Smooth muscle cell of the brain vasculature (primary cell): ENCODE data around the gene RASL11A.
"Not testable (repeated sequence)": the region's sequence is repeated elsewhere in the genome, so short reads cannot be mapped to it uniquely, and the experiment has no call there.

Experiments used
- DNase-seq: peaks from one replicate; pipeline ENCODE4 v3.0.0-alpha.2; 2012; ENCODE audit warnings: low read depth, low spot score

Gene RASL11A

DNA sequence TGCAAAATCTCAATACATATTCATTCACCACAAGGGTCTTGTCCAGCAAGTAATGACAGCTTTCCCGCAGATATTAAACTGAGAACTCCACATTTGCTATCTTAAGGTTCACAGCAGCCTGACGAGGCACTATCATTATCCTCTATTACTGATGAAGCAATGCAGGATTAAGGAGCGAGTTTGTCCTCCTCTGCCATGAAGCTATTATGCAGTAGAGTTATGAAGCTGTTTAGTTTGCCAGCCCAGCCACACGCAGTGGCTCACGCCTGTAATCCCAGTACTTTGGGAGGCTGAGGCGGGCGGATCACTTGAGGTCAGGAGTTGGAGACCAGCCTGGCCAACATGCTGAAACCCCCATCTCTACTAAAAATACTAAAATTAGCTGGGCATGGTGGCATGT, 29.8 kb downstream of the RASL11A start:
- DNase-seq = not testable (repeated sequence)

DNA sequence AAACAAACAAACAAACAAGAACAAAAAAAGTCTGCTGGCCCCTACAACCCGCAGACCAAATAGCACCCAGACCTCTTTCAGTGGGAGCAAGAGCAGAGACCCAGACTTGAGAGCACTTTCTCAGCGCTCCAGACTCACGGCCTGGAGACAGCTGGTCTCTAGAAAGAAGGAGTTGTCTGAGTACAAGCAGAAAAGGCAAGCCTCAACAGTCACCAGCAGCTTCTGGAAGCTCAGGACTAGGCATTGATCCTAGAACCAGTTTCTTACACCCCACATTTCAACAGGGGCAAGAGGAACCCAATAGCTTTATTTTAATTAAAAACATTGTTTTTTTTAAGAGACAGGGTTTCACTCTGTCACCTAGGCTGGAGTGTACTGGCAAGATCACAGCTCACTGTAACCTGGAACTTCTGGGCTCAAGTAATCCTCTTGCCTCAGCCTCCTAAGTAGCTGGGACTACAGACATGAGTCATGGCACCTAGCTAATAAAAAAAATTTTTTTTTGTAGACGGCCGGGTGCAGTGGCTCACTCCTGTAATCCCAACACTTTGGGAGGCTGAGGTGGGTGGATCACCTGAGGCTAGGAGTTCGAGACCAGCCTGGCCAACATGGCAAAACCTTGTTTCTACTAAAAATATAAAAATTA, 30.4 kb downstream of the RASL11A start:
- DNase-seq = no peak

DNA sequence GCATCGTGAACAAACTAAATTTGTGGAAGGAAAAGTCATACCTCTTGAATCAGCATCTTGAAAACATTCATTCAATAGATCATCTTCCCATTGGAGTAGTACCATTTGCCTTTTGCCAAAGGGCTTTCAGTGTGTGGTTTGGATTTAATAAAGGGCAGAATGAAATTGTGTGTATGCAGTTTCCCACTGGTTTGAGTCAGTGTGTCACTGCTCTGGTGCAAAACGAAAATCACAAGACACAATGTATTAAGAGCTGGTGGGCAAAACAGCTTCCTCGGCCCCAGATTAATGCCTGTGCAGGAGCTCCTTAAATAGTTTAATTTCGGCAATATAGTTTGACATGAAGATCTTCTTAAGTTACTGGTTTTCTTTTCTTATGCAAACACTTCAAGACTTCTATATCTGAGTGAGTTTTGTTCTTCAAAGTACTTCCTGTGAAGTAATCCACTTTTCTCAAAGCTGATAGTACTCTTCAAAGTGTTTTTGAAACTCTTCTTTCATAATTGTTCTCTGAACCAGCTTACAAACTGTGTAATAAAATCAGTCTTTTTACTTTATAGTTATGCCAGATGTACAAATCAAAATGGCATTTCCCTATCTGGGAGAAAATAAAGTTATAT, 32.1 kb downstream of the RASL11A start:
- DNase-seq = no peak

DNA sequence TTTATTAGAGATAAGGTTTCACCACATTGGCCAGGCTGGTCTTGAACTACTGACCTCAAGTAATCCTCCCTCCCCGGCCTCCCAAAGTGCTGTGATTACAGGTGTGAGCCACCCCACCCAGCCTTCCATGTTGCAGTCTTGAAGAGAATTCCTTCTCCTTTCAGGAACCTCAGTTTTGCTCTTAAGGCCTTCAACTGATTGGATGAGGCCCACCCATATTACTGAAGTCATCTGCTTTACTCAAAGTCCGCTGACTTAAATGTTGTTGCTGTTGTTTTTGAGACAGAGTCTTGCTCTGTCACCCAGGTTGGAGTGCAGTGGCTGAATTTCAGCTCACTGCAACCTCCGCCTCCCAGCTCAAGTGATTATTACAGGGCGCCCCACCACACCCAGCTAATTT, 33.5 kb downstream of the RASL11A start:
- no peak for DNase-seq

DNA sequence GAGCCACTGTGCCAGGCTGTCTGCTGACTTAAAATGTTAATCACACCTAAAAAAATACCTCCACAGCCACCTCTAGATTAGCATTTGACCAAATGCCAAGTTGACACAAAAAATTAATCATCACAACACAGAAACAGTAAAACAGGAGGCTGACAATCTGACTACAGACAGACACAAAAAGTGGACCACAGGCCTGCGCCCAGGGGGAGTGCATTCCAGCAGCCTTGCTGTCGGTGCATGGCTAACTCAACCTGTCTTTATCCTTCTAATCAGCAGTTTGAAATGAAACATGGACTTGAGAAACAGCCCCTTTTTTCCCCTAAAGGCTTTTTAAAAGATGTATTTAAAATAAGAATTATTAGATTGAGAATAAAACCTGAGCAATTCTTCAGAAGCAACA, 34.0 kb downstream of the RASL11A start:
- DNase-seq = no peak

DNA sequence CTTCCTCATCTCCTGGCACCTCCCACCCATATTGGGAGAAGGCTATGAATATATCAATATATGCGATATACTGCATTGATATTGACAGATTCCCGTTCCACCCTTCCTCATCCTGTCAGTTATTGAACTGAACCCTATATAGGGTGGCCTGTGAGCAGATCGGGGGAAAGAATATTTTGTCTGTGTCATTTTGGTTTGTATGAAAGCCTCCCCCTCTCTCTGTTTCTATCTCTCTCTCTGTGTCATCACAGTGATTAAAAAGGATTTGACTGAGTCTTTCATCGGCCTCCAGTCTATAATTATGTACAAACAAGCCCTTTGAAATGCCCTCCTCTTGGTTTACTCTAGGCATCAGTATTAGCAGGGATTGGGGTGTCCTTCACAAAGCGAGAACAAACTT, 35.7 kb downstream of the RASL11A start:
- no peak for DNase-seq

DNA sequence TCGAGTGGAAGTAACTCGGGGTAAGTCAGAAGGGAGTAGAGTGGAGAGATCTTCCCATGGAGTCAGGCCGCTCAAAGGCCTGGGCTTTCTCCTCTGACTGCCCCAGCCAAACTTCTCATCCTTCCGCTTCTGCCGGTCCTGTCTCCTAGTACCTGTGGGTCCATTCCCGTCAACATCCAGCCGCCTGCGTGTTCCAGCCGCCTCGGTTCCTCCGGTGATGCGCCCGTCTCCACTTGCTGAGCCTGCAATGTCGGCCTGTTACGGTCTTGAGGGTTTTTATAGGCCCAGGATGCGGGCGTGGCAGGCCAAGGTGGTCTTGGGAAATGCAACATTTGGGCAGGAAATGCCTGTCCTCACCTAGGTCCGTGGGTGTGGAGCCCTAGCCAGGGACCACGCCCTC, 38.3 kb downstream of the RASL11A start:
- DNase-seq = no peak

DNA sequence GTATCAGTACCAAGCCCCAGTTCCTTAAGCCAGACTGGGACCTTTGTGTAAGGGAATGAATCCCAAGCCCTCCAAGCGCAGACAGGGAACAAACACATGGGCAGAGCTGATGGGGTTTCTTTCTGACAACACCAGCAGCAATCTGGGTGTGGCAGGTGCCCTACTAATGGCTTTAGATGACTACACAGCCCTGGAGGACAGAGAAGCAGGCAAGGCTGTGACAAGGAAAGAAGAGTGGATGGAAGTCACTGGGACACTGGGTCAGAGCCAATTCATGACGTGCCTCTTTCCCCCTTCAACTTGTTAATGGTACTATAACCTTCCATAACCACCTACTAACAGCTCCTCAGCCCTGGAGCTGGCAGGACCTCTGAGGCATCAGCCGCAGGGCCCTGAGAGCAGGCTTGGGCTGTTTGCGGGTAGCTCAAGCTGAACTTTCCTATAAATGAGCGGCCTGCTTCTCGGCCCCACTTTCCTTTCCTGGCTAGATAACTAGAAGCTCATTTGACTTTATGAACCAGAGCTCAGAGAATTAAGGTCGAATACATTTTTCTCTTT, 38.9 kb downstream of the RASL11A start:
- DNase-seq = no peak

DNA sequence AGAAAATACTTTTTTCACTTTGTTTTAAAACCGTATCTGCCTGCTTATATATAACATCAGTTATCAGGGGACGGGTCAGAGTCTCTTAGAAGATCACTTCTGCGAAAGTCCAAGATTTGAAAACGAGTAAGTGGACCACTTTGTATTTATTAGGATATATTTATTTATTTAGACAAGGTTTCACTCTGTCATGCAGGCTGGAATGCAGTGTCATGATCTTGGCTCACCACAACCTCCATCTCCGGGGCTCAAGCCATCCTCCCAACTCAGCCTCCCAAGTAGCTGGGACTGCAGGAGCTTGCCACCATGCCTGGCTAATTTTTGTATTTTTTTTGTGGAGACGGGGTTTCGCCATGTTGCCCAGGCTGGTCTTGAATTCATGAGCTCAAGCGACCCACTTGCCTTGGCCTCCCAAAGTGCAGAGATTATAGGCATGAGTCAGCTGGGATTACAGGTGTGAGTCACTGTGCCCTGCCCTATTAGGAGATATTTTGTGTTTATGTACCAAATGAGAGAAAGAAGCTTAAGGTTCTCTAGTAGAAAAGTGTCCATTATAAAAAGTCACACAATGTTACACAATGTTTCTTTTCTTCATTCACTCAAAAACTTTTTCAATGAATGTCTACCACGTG, 39.5 kb downstream of the RASL11A start:
- DNase-seq = no peak

DNA sequence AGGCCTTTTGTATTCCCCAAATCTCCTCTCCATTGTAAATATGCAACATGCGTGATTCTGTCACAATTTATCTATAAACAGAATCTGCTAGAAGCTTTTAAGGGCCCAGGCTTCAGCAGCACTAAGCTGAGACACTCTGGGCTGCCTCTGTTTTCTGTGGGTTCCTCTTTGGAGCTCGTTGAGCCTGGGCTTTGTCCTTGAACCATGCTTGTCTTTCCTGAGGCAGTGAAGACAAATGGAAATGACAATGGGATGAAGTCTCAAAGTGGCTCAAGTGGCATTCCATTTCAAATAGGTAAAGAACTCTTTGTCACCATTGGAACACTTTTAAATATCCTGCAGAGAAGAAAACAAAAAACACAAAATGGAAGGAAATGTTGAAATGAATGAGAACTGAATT, 40.3 kb downstream of the RASL11A start:
- DNase-seq = no peak

DNA sequence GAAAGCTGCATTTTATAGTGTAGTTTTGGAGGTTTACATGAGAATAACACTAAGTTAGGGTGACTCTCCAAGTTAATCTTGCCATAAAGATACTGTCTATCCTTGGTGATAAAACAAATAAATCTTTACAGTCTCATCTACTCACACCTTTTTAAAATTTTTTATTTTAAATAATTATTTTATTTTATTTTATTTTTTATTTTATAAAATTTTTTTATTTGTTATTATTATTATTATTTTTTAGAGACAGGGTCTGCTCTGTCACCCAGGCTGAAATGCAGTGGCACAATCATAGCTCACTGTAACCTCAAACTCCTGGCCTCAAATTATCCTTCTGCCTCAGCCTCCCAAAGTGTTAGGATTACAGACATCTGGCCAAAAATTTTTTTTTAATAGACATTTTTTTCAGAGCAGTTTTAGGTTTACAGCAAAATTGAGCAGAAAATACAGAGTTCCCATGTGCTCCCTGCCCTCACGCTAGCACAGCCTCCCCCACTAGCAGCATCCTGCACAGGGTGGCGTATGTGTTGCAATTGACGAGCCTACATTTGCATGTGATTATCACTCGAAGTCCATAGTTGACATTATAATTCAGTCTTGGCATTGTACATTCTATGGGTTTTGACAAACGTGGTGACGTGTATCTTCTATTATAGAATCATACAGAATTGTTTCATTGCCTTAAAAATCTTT, 41.0 kb downstream of the RASL11A start:
- no peak for DNase-seq

DNA sequence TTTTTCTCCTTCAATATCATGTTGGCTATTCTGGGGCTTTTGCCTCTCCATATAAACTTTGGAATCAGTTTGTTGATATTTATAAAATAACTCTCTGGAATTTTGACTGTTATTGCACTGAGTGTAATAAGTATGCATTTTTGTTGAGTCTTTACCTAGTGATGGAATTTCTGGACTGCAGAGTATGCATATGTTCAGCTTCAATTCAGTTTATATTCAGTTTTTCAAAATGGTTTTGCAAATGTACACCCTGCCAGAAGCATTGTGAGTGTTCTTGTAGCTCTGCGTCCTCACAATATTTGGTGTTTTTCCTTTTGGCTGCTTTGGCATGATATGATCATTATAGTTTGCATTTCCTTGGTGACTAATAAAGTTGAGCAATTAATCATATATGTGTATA, 43.1 kb downstream of the RASL11A start:
- DNase-seq = no peak

DNA sequence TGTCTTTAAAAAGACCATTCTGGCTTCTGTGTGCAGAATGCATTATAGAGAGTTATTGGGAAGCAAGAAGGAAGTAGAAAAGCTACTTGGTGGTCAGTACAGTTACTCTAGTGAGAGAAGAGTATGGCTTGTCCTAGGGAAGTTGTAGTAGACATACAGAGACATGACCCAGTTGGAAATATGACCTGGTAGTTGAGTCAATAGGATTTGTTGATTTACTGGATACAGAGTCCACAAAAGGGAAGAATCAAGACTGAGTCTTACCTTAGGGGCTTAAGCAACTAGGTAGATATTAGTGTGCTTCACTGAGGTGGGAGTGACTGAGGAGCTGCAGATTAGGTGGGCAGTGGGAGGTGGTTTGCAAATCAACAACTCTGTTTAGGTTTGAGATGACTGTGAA, 48.8 kb downstream of the RASL11A start:
- no peak for DNase-seq

DNA sequence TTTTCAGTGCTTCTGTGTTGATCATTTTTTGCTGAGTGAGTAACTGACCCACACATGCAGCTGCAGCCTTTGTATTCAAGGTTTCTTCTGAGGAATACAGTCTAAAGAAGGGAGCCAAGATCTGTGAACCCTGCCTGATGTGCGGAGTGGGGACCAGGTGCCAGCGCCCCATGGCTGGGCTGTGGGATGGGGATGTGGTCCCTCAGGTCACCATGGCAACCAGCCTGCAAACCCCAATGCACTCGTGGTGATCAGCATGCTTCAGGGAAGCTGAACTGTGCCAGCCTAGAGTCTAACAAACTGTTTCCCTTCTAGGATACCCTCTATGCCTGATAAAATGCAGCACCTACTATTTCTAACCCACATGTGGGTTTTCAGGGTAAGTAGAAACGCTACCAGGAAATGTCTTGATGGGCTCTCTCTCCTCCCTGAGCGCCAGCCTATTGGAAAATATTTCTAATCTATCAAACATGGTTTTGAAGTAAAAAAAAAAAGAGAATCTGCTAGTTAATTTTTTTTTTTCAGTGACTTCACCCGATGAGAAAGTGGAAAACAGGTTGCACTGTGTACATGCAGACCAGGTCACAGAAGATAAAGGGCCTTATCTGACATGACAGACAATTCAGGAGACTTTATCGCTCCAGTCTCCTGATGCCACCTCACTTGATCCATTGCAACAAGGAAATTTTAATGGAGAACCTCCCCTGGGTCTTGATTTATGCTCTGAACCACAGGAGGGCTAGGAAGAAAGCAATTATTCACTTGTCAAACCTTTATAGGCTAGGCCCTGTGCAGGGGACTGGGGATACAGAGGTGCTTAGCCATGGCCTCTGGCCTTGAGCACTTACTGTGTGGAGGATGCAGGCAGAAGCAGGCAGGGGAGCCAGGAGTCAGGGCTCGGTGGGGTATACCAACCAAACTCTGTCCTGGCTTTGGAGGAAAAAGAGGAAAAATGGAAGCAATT, 51.1 kb downstream of the RASL11A start:
- no peak for DNase-seq

DNA sequence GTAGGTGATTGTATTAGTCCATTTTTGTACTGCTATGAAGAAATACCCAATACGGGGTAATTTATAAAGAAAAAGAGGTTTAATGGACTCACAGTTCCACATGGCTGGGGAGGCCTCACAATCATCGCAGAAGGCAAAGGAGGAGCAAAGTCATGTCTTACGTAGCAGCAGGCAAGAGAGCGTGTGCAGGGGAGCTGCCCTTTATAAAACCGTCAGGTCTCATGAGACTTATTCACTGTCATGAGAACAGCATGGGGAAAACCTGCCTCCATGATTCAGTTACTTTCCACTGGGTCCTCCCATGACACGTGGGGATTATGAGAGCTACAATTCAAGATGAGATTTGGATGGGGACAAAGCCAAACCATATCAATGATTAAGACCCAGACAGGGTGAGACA, 51.8 kb downstream of the RASL11A start:
- not testable (repeated sequence) for DNase-seq
